ENCODE measurements around the gene TAF11L8. TPM values are rescaled to one million over a fixed set of nuclear protein-coding genes. Genes with fewer than 3 reads are reported as not detected.
"Not testable (repeated sequence)": the region's sequence is repeated elsewhere in the genome, so short reads cannot be mapped to it uniquely, and the experiment has no call there.

Gene TAF11L8
- not detected in 2 replicates for total RNA-seq (2014; rRNA removed; shearing (Covaris generic))
- polyA plus RNA-seq (2015; cell fraction: cytosol; rRNA removed), result not detected in 2 replicates
- not detected in 2 replicates for polyA plus RNA-seq (2015; cell fraction: nucleus; rRNA removed)

DNA sequence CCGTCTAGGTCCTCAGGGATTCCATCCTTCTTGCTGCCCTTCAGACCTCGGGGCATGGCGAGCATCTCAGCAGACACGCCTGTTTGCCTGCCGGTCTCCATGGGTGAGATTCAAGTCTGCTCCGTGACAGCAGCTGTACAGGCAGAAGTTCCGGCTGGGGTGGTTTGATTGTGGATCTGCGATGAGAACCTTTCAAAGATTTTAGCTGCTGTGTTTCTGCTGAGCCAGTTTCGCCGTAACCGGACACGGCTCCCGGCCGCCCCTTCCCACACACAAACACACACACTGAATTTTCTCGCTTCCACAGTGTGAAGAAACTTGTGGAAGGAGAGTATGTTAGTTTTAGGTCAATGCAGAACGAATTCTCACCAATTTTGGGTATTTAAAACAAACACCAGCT lies at the start of gene TAF11L8:
TAF11L8 (minus strand) TSS at position 101 of the 400 bp plus-strand sequence.
- DNase-seq (ENCODE audit: low read depth), result not testable (repeated sequence)

DNA sequence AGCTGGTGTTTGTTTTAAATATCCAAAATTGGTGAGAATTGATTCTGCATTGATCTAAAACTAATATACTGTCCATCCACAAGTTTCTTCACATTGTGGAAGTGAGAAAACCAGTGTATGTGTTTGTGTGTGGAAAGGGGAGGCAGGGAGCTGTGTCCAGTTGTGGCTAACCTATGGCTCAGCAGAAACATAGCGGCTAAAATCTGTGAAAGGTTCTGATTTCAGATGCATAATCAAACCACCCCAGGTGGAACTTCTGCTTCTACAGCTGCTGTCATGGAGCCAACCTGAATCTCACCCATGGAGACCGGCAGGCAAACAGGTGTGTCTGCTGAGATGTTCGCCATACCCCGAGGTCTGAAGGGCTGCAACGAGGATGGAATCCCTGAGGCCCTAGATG lies 43.4 kb upstream of the TAF11L8 start, which contains the start of gene TAF11L14:
TAF11L14 (plus strand) TSS at position 301 of the 400 bp plus-strand sequence.
- no peak for DNase-seq (ENCODE audit: low read depth)

DNA sequence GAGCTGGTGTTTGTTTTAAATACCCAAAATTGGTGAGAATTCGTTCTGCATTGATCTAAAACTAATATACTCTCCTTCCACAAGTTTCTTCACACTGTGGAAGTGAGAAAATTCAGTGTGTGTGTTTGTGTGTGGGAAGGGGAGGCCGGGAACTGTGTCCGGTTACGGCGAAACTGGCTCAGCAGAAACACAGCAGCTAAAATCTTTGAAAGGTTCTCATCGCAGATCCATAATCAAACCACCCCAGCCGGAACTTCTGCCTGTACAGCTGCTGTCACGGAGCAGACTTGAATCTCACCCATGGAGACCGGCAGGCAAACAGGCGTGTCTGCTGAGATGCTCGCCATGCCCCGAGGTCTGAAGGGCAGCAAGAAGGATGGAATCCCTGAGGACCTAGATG lies 41.0 kb upstream of the TAF11L8 start, which contains the start of gene TAF11L13:
TAF11L13 (plus strand) TSS at position 301 of the 400 bp plus-strand sequence.
- not testable (repeated sequence) for DNase-seq (ENCODE audit: low read depth)

DNA sequence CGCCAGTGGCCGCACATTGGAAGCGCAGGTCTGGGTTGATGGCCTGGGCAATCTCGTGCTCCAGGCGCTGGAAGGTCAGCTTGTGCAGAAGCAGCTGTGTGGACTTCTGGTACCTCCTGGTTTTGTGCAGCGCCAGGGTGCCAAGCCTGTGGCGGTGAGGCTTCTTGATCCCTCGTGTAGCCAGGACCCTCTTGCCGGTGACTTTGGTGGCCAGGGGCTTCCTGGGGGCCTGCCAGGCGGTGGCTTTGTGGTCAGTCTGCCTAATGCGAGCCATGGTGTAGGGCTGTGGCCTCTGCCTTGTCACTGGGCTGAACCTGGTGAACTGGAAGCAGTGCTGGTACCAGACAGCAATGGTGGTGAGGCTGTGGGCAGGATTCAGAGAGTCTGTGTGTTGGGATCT lies 34.9 kb upstream of the TAF11L8 start:
- no peak for DNase-seq (ENCODE audit: low read depth)

DNA sequence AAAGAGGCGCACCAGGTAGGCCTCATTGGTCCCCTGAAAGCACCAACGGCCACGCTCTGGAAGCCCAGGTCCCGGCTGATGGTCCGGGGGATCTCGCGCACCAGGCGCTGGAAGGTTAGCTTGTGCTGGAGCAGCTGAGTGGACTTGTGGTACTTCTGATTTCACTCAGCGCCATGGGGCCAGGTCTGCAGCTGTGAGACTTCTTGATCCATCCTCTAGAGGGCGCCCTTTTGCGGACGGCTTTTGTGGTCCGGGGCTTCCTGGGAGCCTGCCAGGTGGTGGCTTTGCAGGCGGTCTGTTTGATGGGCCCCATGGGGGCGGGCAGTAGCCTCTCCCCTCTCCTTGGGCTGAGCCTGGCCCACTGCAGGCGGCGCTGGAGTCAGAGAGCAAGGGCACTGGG lies 29.9 kb upstream of the TAF11L8 start:
- DNase-seq (ENCODE audit: low read depth), result no peak

GRCh38 chr5:17619354-17619753 lies 28.6 kb upstream of the TAF11L8 start:
- no peak for DNase-seq (ENCODE audit: low read depth)

- DNase-seq (ENCODE audit: low read depth), result no peak
Observed at GRCh38 chr5:17614872-17615605, 24.3 kb upstream of the TAF11L8 start.

DNA sequence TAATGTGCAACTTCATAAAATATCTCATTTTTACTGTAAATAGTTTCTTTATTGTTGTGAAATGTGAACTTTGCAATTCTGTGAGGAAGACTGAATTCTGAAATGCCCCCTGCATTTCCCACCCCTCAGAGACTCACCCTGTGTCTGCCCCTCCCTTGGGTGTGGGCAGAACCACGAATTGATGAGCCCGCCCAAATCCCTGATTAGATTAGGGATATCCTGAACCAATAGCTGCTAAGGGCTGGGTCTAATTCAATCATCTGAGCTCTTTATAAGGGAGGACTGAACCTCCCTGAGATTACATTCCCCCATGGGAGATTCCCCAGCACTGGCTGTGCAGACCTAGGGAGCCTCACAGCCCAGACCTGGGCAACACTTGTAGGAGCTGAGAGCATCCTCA lies 19.3 kb upstream of the TAF11L8 start, which contains the start of gene TAF11L12:
TAF11L12 (plus strand) TSS at position 301 of the 400 bp plus-strand sequence.
- DNase-seq (ENCODE audit: low read depth), result not testable (repeated sequence)

DNA sequence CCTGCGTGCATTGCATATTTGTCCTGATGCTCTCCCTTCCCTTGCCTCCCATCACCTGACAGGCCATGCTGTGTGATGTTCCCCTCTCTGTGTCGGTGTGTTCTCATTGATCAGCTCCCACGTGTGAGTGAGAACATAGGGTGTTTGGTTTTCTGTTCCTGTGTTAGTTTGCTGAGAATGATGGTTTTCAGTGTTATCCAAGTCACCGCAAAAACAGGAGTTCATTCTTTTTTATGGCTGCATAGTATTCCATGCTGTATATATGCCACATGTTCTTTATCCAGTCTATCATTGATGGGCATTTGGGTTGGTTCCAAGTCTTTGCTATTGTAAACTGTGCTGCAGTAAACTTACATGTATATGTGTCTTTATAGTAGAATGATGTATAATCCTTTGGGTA lies 16.7 kb upstream of the TAF11L8 start:
- not testable (repeated sequence) for DNase-seq (ENCODE audit: low read depth)

DNA sequence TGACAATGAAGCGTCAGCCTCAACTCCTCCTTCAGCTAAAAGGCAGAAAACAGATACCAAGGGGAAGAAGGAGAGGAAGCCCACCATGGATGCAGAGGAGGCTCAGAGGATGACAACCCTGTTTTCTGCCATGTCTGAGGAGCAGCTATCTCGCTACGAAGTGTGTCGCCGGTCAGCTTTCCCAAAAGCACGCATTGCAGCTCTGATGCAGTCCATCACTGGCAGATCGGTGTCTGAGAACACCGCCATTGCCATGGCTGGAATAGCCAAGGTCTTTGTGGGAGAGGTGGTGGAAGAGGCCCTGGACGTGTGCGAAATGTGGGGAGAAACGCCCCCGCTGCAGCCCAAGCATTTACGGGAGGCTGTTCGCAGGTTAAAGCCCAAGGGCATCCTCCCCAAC lies 14.2 kb upstream of the TAF11L8 start:
- no peak for DNase-seq (ENCODE audit: low read depth)

- not testable (repeated sequence) for DNase-seq (ENCODE audit: low read depth)
Observed at GRCh38 chr5:17603880-17604279, 13.1 kb upstream of the TAF11L8 start, which contains the start of gene TAF11L11. TAF11L11 (plus strand) TSS chr5:17604183.

DNA sequence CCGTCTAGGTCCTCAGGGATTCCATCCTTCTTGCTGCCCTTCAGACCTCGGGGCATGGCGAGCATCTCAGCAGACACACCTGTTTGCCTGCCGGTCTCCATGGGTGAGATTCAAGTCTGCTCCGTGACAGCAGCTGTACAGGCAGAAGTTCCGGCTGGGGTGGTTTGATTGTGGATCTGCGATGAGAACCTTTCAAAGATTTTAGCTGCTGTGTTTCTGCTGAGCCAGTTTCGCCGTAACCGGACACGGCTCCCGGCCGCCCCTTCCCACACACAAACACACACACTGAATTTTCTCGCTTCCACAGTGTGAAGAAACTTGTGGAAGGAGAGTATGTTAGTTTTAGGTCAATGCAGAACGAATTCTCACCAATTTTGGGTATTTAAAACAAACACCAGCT lies 7.0 kb upstream of the TAF11L8 start, which contains the start of gene TAF11L10:
TAF11L10 (minus strand) TSS at position 101 of the 400 bp plus-strand sequence.
- DNase-seq (ENCODE audit: low read depth), result not testable (repeated sequence)

GRCh38 chr5:17594255-17594654 lies 3.5 kb upstream of the TAF11L8 start, which contains the start of gene TAF11L9:
TAF11L9 (minus strand) TSS chr5:17594394.
- not testable (repeated sequence) for DNase-seq (ENCODE audit: low read depth)

DNA sequence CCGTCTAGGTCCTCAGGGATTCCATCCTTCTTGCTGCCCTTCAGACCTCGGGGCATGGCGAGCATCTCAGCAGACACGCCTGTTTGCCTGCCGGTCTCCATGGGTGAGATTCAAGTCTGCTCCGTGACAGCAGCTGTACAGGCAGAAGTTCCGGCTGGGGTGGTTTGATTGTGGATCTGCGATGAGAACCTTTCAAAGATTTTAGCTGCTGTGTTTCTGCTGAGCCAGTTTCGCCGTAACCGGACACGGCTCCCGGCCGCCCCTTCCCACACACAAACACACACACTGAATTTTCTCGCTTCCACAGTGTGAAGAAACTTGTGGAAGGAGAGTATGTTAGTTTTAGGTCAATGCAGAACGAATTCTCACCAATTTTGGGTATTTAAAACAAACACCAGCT lies 5.1 kb downstream of the TAF11L8 start, which contains the start of gene TAF11L7:
TAF11L7 (minus strand) TSS at position 101 of the 400 bp plus-strand sequence.
- not testable (repeated sequence) for DNase-seq (ENCODE audit: low read depth)

Small RNAs within 50 kb of the gene (small RNA-seq; reads per million reads assigned to genes)
- gene AC233724.3 (not detected), gene AC233724.6 (not detected), gene AC233724.7 (not detected)

Other genes with a start within 250 kb of the TAF11L8 start
- not detected in 2 replicates for gene TAF11L2, start 92.7 kb downstream of the TAF11L8 start, total RNA-seq (2014; rRNA removed; shearing (Covaris generic))
- not detected in 2 replicates for gene TAF11L3, start 72.6 kb downstream of the TAF11L8 start, total RNA-seq (2014; rRNA removed; shearing (Covaris generic))
- gene TAF11L4, start 69.2 kb downstream of the TAF11L8 start, total RNA-seq (2014; rRNA removed; shearing (Covaris generic)), result not detected in 2 replicates
- gene TAF11L5, start 65.7 kb downstream of the TAF11L8 start, total RNA-seq (2014; rRNA removed; shearing (Covaris generic)), result not detected in 2 replicates
- gene TAF11L6, start 62.3 kb downstream of the TAF11L8 start, total RNA-seq (2014; rRNA removed; shearing (Covaris generic)), result not detected in 2 replicates
- not detected in 2 replicates for gene TAF11L7, start 5.2 kb downstream of the TAF11L8 start, total RNA-seq (2014; rRNA removed; shearing (Covaris generic))
- not detected in 2 replicates for gene TAF11L9, start 3.4 kb upstream of the TAF11L8 start, total RNA-seq (2014; rRNA removed; shearing (Covaris generic))
- not detected in 2 replicates for gene TAF11L10, start 6.9 kb upstream of the TAF11L8 start, total RNA-seq (2014; rRNA removed; shearing (Covaris generic))
- gene TAF11L11, start 13.2 kb upstream of the TAF11L8 start, total RNA-seq (2014; rRNA removed; shearing (Covaris generic)), result not detected in 2 replicates
- not detected in 2 replicates for gene TAF11L12, start 19.4 kb upstream of the TAF11L8 start, total RNA-seq (2014; rRNA removed; shearing (Covaris generic))
- not detected in 2 replicates for gene TAF11L13, start 41.1 kb upstream of the TAF11L8 start, total RNA-seq (2014; rRNA removed; shearing (Covaris generic))
- gene TAF11L14, start 43.5 kb upstream of the TAF11L8 start, total RNA-seq (2014; rRNA removed; shearing (Covaris generic)), result not detected in 2 replicates